ENCODE data around the gene TGFBI. TPM values are rescaled to one million over a fixed set of nuclear protein-coding genes. Genes with fewer than 3 reads are reported as not detected.

The TGFBI gene
- total and polyA plus RNA-seq, 12 donors = 26.8 to 200 (median 104) TPM

DNA sequence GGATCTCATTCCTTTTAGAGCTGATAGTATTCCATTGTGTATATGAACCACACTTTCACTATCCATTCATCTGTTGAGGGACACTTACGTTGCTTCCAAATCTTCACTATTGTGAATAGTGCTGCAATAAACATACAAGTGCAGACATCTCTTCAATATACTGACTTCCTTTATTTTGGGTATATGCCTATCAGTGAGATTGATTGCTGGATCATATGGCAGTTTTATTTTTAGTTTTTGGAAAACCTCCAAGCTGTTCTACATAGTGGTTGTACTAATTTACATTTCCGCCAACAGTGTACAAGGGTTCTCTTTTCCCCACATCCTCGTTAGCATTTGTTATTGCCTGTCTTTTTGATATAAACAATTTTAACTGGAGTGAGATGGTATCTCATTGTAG, 40.2 kb upstream of the TGFBI start:
- Histone ChIP-seq H3K4me3 (no peak overlapping the region), H3K36me3 (replicated peaks in 1 of 2) (no peaks in the 10 kb centered on the region), H3K27me3 (no peaks in the 10 kb centered on the region), H3K9me3 (replicated peaks in 1 of 3) (no peaks in the 10 kb centered on the region), H3K27ac (no peak overlapping the region), H3K4me1 (replicated peaks in 1 of 2) (peaks cover 0 to 2% of the 10 kb centered on the region in 2 donors)
- DNase-seq = no peak
- intact Hi-C loops (cut with DNase I) = no loop called here
- TF ChIP-seq POLR2A (IDR thresholded peaks at IDR 0.05) = no peak
- WGBS, 4 donors = 78 to 91% (median 87%) methylated on average over 3 of the region's 3 CpGs

DNA sequence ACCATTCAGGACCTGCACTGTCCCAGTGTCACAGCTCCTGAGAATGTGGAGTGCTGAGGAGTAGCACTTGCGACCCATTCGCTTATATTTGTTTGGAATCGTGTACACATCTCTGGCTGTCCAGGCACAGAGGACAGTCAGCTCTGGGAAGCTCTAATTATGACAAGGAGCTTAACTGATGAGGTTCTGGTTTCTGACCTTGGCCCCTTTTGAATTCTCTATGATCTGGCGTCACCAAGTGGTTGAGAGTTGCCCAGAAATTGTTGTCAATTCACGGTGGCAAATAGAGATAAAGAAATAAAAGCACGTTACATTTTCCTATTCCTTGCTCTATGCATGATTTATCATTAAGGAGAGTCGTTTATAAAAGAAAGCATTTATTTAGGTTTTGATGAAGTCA, 39.1 kb upstream of the TGFBI start:
- Histone ChIP-seq H3K9me3 (replicated peaks in 1 of 3) (no peaks in the 10 kb centered on the region), H3K27me3 (no peaks in the 10 kb centered on the region), H3K4me3 (no peak overlapping the region), H3K27ac (no peak overlapping the region), H3K4me1 (replicated peaks in 1 of 2) (peaks cover 0 to 9% of the 10 kb centered on the region in 2 donors), H3K36me3 (replicated peaks in 1 of 2) (no peaks in the 10 kb centered on the region)
- intact Hi-C loops (cut with DNase I) = no loop called here
- DNase-seq = peak in 4 of 7 donors; percentile 18 to 47 (median 32)
- TF ChIP-seq, protein P1, sequence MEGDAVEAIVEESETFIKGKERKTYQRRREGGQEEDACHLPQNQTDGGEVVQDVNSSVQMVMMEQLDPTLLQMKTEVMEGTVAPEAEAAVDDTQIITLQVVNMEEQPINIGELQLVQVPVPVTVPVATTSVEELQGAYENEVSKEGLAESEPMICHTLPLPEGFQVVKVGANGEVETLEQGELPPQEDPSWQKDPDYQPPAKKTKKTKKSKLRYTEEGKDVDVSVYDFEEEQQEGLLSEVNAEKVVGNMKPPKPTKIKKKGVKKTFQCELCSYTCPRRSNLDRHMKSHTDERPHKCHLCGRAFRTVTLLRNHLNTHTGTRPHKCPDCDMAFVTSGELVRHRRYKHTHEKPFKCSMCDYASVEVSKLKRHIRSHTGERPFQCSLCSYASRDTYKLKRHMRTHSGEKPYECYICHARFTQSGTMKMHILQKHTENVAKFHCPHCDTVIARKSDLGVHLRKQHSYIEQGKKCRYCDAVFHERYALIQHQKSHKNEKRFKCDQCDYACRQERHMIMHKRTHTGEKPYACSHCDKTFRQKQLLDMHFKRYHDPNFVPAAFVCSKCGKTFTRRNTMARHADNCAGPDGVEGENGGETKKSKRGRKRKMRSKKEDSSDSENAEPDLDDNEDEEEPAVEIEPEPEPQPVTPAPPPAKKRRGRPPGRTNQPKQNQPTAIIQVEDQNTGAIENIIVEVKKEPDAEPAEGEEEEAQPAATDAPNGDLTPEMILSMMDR (IDR thresholded peaks at IDR 0.05) = peak in 4 of 6 experiments; percentile 8 to 32 (median 24)
- TF ChIP-seq POLR2A (IDR thresholded peaks at IDR 0.05) = no peak
- 56 to 76% (median 61%) methylated on average over 7 of the region's 7 CpGs for WGBS, 4 donors

DNA sequence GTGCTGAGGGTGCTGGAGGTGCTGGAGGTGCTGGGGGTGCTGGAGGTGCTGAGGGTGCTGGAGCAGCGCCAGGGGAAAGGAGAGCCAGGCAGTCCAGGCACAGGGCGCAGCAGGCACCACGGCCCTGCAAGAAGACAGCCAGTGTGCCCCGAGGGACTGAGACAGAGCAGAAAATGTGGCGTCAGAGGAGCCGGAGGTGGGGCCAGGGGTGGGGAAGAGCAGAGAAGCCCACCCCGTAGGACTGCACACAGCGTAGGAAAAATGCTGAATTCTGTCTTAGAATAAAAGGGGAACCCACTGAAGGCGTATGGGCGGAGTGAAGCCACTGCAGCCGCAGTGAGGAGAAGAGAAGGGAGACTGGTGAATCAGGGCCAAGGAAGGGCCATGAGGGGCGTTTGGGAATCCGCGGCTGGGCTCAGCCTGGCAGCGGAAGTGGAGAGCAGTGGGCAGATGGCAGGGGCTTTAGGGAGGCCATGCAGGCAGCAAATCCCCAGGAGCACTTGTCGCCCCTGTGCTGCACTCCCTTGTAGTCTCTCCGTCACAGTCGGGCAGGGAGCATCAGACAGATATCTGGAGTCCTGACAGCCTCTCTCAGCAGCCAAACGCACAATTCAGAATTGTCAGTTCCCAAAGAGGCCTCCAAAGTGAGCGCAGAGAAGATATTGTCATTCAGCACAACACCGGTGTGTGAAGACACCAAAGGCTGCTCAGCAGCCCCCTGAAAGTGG, 38.1 kb upstream of the TGFBI start:
- no peak overlapping the region for H3K27ac ChIP-seq

DNA sequence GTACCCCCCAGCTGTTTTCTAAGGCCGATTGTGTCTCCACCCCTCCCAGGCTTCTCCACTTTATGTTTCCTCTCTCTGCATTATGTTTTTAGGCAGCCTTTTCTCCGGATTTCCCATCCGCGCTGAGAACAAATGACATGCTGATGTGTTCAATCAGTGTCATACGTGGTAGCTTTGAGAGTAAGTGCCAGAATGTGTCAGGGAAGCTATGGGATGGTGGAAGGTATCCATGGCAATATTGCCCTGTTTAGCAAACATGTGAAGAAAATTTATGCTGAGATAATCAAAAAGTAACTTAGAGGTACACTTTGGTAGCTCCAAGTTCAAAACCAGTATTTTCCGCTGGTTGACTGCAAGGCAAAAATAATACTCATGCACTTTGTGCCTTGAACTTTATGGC, 37.4 kb upstream of the TGFBI start:
- no peaks in the 10 kb centered on the region for H3K9me3 ChIP-seq (replicated peaks in 1 of 3)
- intact Hi-C loops (cut with DNase I) = no loop called here

More for the DNA sequence above, 38.1 kb upstream of the TGFBI start:
- Histone ChIP-seq H3K36me3 (replicated peaks in 1 of 2) (no peaks in the 10 kb centered on the region), H3K9me3 (replicated peaks in 1 of 3) (no peaks in the 10 kb centered on the region), H3K4me3 (no peak overlapping the region), H3K27me3 (no peaks in the 10 kb centered on the region), H3K4me1 (replicated peaks in 1 of 2) (peaks cover 0 to 9% of the 10 kb centered on the region in 2 donors)
- TF ChIP-seq, protein P1 (IDR thresholded peaks at IDR 0.05) = no peak
- no peak for TF ChIP-seq POLR2A (IDR thresholded peaks at IDR 0.05)
- no peak for DNase-seq
- intact Hi-C loops (cut with DNase I) = no loop called here
- WGBS, 4 donors = 77 to 81% (median 79%) methylated on average over 16 to 21 of the region's 21 CpGs

More for the DNA sequence above, 37.4 kb upstream of the TGFBI start:
- WGBS, 4 donors = 78 to 83% (median 81%) methylated on average over 6 of the region's 6 CpGs
- H3K4me3 ChIP-seq = no peak overlapping the region
- no peaks in the 10 kb centered on the region for H3K27me3 ChIP-seq
- no peaks in the 10 kb centered on the region for H3K36me3 ChIP-seq (replicated peaks in 1 of 2)
- no peak for TF ChIP-seq POLR2A (IDR thresholded peaks at IDR 0.05)
- TF ChIP-seq, protein P1 (IDR thresholded peaks at IDR 0.05) = no peak
- peaks cover 0 to 9% of the 10 kb centered on the region in 2 donors for H3K4me1 ChIP-seq (replicated peaks in 1 of 2)
- no peak overlapping the region for H3K27ac ChIP-seq
- no peak for DNase-seq

All from adrenal gland (tissue), 12 donors.